HepG2 (cell line): ENCODE results near the gene TGM6. TPM values are rescaled to one million over a fixed set of nuclear protein-coding genes. Genes with fewer than 3 reads are reported as not detected.
A peak's percentile ranks its signal among the peaks of the same experiment; 100 is the strongest.

Source experiments
- AGO2 ChIP-seq: fragments of 200-400 bp; formaldehyde crosslinking; optimal IDR thresholded peaks from 2 replicates; pipeline ENCODE3; 2017; ENCODE audit warnings: mild to moderate bottlenecking, low read depth, low read length, moderate library complexity
- AKNA ChIP-seq: sonication (generic); formaldehyde crosslinking; IDR thresholded peaks from 2 replicates; pipeline ENCODE4 v1.4.0; 2020; ENCODE audit warnings: missing genetic modification reagents, borderline replicate concordance
- ARID5B ChIP-seq: IDR thresholded peaks from 2 replicates; pipeline ENCODE4 v1.4.0; 2020; ENCODE audit warnings: mild to moderate bottlenecking, missing genetic modification reagents
- HDAC6 ChIP-seq: fragments of 200-600 bp; sonication (generic); IDR thresholded peaks from 2 replicates; pipeline ENCODE4 v1.7.0; 2017; ENCODE audit warnings: mild to moderate bottlenecking, antibody characterized with exemption, low read length, low read depth
- NFRKB ChIP-seq: fragments of 450-650 bp; IDR thresholded peaks from 2 replicates; pipeline ENCODE4 v1.6.1; 2017
- NR1H2 ChIP-seq: sonication (generic); formaldehyde crosslinking; IDR thresholded peaks from 2 replicates; pipeline ENCODE4 v1.8.1; 2022; ENCODE audit warnings: low read depth, missing genetic modification reagents, borderline replicate concordance
- POLR2G ChIP-seq: fragments of 200-400 bp; formaldehyde crosslinking; IDR thresholded peaks from 2 replicates; pipeline ENCODE4 v1.6.1; 2018; ENCODE audit warnings: mild to moderate bottlenecking, low read depth, low read length, moderate library complexity
- RAD51 ChIP-seq: fragments of 450-650 bp; IDR thresholded peaks from 2 replicates; pipeline ENCODE4 v1.6.1; 2016; ENCODE audit warnings: borderline replicate concordance
- SRY ChIP-seq: sonication (generic); formaldehyde crosslinking; IDR thresholded peaks from 2 replicates; pipeline ENCODE4 v1.8.0; 2022; ENCODE audit warnings: mild to moderate bottlenecking, missing genetic modification reagents
- TP53 ChIP-seq: sonication (generic); formaldehyde crosslinking; conservative IDR thresholded peaks from 2 replicates; pipeline ENCODE4 v1.4.0; 2020; ENCODE audit warnings: missing genetic modification reagents
- ZNF350 ChIP-seq: sonication (generic); formaldehyde crosslinking; IDR thresholded peaks from 2 replicates; pipeline ENCODE4 v1.4.0; 2020; ENCODE audit warnings: mild to moderate bottlenecking, low read depth, missing genetic modification reagents, borderline replicate concordance
- ZNF597 ChIP-seq: sonication (generic); formaldehyde crosslinking; IDR thresholded peaks from 2 replicates; pipeline ENCODE4 v1.5.0; 2020; ENCODE audit warnings: missing genetic modification reagents
- ZNF615 ChIP-seq: sonication (generic); formaldehyde crosslinking; IDR thresholded peaks from 2 replicates; pipeline ENCODE4 v1.5.0; 2020; ENCODE audit warnings: mild to moderate bottlenecking, missing genetic modification reagents, borderline replicate concordance
- ZNF629 ChIP-seq: sonication (generic); formaldehyde crosslinking; conservative IDR thresholded peaks from 2 replicates; pipeline ENCODE4 v1.5.0; 2020; ENCODE audit warnings: missing genetic modification reagents
- ZNF775 ChIP-seq: sonication (generic); formaldehyde crosslinking; IDR thresholded peaks from 2 replicates; pipeline ENCODE4 v1.4.0; 2020; ENCODE audit warnings: missing genetic modification reagents, mild to moderate bottlenecking, moderate library complexity, borderline replicate concordance
- polyA plus RNA-seq, 8 experiments: library from polyadenylated mRNA; depleted of rRNA in 3 of 8; stranded (reverse) in 7 of 8; unstranded in 1 of 8; fragments of >200 nt; fragmentation: Illumina TruSeq in 4 of 8; extraction: Trizol in 4 of 8; gene quantifications; 2 replicates each; pipeline versions ENCODE4 v1.2.1 to v1.2.3, GENCODE V29; 2011 to 2016; ENCODE audit warnings: low read depth in 4 of 8, missing spikeins in 1 of 8, mixed read lengths in 1 of 8; ENCODE audit not compliant: insufficient read depth in 1 of 8
- total RNA-seq, 5 experiments: library from RNA; depleted of rRNA; stranded (reverse); fragments of >200 nt; fragmentation: Illumina TruSeq; extraction: Trizol; gene quantifications; 2 replicates each; pipeline ENCODE4 v1.2.3, GENCODE V29; 2016; ENCODE audit warnings: low read depth in 1 of 5
- TF ChIP-seq, protein P1 (sequence below): sonication (generic); formaldehyde crosslinking; IDR thresholded peaks from 2 replicates; pipeline ENCODE4 v1.4.0; 2020; ENCODE audit warnings: missing genetic modification reagents

The TGM6 gene
- total and polyA plus RNA-seq, 2 of the 13 experiments (the other 11 are each of a cell fraction or from before 2014, with no cell fraction given) = not detected

- peak; percentile 97 for TF ChIP-seq AKNA (CRISPR knock-in tag)
- TF ChIP-seq TP53 (CRISPR knock-in tag) = no peak; the same call in 1 of the 2 replicates
- TF ChIP-seq POLR2G = peak; percentile 100
- TF ChIP-seq ZNF629 (CRISPR knock-in tag) = peak; percentile 72; the same call in 1 of the 2 replicates
- TF ChIP-seq ZNF615 (CRISPR knock-in tag) = peak; percentile 99
- peak; percentile 91; the same call in 1 of the 2 replicates for TF ChIP-seq NR1H2 (CRISPR knock-in tag)
- peak; percentile 75; the same call in 1 of the 2 replicates for TF ChIP-seq ZNF775 (CRISPR knock-in tag)
- TF ChIP-seq AGO2 = peak; percentile 99
- no peak for TF ChIP-seq NFRKB
- peak; percentile 98 for TF ChIP-seq SRY
- peak; percentile 100 for TF ChIP-seq ZNF350
- TF ChIP-seq, protein P1, sequence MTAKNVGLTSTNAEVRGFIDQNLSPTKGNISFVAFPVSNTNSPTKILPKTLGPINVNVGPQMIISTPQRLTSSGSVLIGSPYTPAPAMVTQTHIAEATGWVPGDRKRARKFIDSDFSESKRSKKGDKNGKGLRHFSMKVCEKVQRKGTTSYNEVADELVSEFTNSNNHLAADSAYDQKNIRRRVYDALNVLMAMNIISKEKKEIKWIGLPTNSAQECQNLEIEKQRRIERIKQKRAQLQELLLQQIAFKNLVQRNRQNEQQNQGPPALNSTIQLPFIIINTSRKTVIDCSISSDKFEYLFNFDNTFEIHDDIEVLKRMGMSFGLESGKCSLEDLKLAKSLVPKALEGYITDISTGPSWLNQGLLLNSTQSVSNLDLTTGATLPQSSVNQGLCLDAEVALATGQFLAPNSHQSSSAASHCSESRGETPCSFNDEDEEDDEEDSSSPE (CRISPR knock-in tag) = peak; percentile 100
- TF ChIP-seq RAD51 = no peak
- no peak for TF ChIP-seq ZNF597 (CRISPR knock-in tag)
- no peak for TF ChIP-seq HDAC6
- TF ChIP-seq ARID5B = peak; percentile 87
Observed at GRCh38 chr20:2470423-2471193, 89.9 kb downstream of the TGM6 start, which contains the start of gene SNRPB (continued).
